Suprapubic skin (tissue), 4 donors: ENCODE measurements around the gene BCAP31. TPM values are rescaled to one million over a fixed set of nuclear protein-coding genes. Genes with fewer than 3 reads are reported as not detected.
"Not testable (repeated sequence)": the region's sequence is repeated elsewhere in the genome, so short reads cannot be mapped to it uniquely, and the experiment has no call there.

Experiments
- DNase-seq, 2 donors: peaks; one replicate each; pipeline ENCODE4 v3.0.0-alpha.2; 2019; ENCODE audit warnings: low spot score in 2 of 2
- H3K27ac ChIP-seq: fragments of 200-600 bp; sonication (generic); one replicate; pipeline ENCODE4 v1.5.1; 2019
- H3K27me3 ChIP-seq: fragments of 200-600 bp; sonication (generic); one replicate; pipeline ENCODE4 v1.5.1; 2019
- H3K36me3 ChIP-seq: fragments of 200-600 bp; sonication (generic); one replicate; pipeline ENCODE4 v1.5.1; 2019
- H3K4me1 ChIP-seq: fragments of 200-600 bp; sonication (generic); one replicate; pipeline ENCODE4 v1.5.1; 2019
- H3K4me3 ChIP-seq: fragments of 200-600 bp; sonication (generic); one replicate; pipeline ENCODE4 v1.5.1; 2019; ENCODE audit warnings: mild to moderate bottlenecking
- H3K9me3 ChIP-seq: fragments of 200-600 bp; sonication (generic); one replicate; pipeline ENCODE4 v1.5.1; 2019
- CTCF ChIP-seq, 2 donors: fragments of 200-600 bp in 1 of 2; fragments of 450-650 bp in 1 of 2; sonication (generic) in 1 of 2; IDR thresholded peaks; one replicate each; pipeline ENCODE4 v1.5.1; 2016 to 2019; ENCODE audit warnings: antibody characterized with exemption in 2 of 2, mild to moderate bottlenecking in 1 of 2, moderate library complexity in 1 of 2
- EP300 ChIP-seq: sonication (generic); formaldehyde crosslinking; IDR thresholded peaks from one replicate; pipeline ENCODE4 v1.6.1; 2017; ENCODE audit warnings: antibody characterized with exemption
- POLR2A ChIP-seq, 2 donors: fragments of 450-650 bp; IDR thresholded peaks; one replicate each; pipeline ENCODE4 v1.6.1; 2017; ENCODE audit warnings: antibody characterized with exemption in 2 of 2, mild to moderate bottlenecking in 2 of 2, moderate library complexity in 2 of 2
- POLR2AphosphoS5 ChIP-seq, 3 donors: sonication (generic); formaldehyde crosslinking; IDR thresholded peaks; one replicate each; pipeline ENCODE4 v1.6.1; 2017; ENCODE audit warnings: antibody characterized with exemption in 3 of 3
- WGBS: methylation state at CpG from one replicate; pipeline ENCODE4 v1.1.5; 2018; 5-methylcytosine and 5-hydroxymethylcytosine counted together
- total RNA-seq, 4 donors: library from RNA; depleted of rRNA; stranded (reverse); fragments of >200 nt; gene quantifications; one replicate each; pipeline ENCODE4 v1.1.0, GENCODE V29; 2016

BCAP31 gene
- total RNA-seq, 4 donors from 2014 or later: 112 to 170 (median 167) TPM

- 84% methylated on average over 20 of the region's 27 CpGs for WGBS
Observed at GRCh38 chrX:153709726-153710674, 14.2 kb downstream of the BCAP31 start.

GRCh38 chrX:153708415-153708814, 15.8 kb downstream of the BCAP31 start:
- Histone ChIP-seq H3K27me3 (no peaks in the 10 kb centered on the region), H3K9me3 (no peaks in the 10 kb centered on the region), H3K4me3 (no peak overlapping the region), H3K27ac (no peak overlapping the region), H3K4me1 (peaks cover 23% of the 10 kb centered on the region), H3K36me3 (peaks cover 9% of the 10 kb centered on the region)
- DNase-seq: peak in 1 of 2 donors; percentile 85
- TF ChIP-seq CTCF (IDR thresholded peaks at IDR 0.05): peak; percentile 42 to 62
- TF ChIP-seq EP300: no peak
- WGBS: 28% methylated on average over 10 of the region's 13 CpGs

More at GRCh38 chrX:153709726-153710674, 14.2 kb downstream of the BCAP31 start:
- peaks cover 11% of the 10 kb centered on the region for H3K36me3 ChIP-seq
- no peak overlapping the region for H3K4me3 ChIP-seq
- H3K27me3 ChIP-seq: no peaks in the 10 kb centered on the region
- TF ChIP-seq EP300 (no peak), POLR2AphosphoS5 (IDR thresholded peaks at IDR 0.05) (no peak), CTCF (IDR thresholded peaks at IDR 0.05) (no peak), POLR2A (IDR thresholded peaks at IDR 0.05) (no peak)
- no peak overlapping the region for H3K27ac ChIP-seq
- no peak for DNase-seq
- peaks cover 13% of the 10 kb centered on the region for H3K4me1 ChIP-seq
- H3K9me3 ChIP-seq: no peaks in the 10 kb centered on the region

GRCh38 chrX:153707406-153707805, 16.8 kb downstream of the BCAP31 start:
- WGBS: 83% methylated on average over 6 of the region's 6 CpGs
- peaks cover 11% of the 10 kb centered on the region for H3K36me3 ChIP-seq
- H3K4me1 ChIP-seq: peaks cover 31% of the 10 kb centered on the region

GRCh38 chrX:153706799-153707198, 17.4 kb downstream of the BCAP31 start:
- H3K9me3 ChIP-seq: no peaks in the 10 kb centered on the region
- no peak overlapping the region for H3K27ac ChIP-seq
- H3K36me3 ChIP-seq: peaks cover 11% of the 10 kb centered on the region
- no peaks in the 10 kb centered on the region for H3K27me3 ChIP-seq
- peaks cover 31% of the 10 kb centered on the region for H3K4me1 ChIP-seq
- DNase-seq: no peak
- no peak overlapping the region for H3K4me3 ChIP-seq
- 68% methylated on average over 9 of the region's 9 CpGs for WGBS
- TF ChIP-seq POLR2A (IDR thresholded peaks at IDR 0.05) (no peak), EP300 (no peak), CTCF (IDR thresholded peaks at IDR 0.05) (no peak), POLR2AphosphoS5 (IDR thresholded peaks at IDR 0.05) (no peak)

More at GRCh38 chrX:153707406-153707805, 16.8 kb downstream of the BCAP31 start:
- Histone ChIP-seq H3K27me3 (no peaks in the 10 kb centered on the region), H3K27ac (no peak overlapping the region), H3K4me3 (no peak overlapping the region), H3K9me3 (no peaks in the 10 kb centered on the region)
- TF ChIP-seq CTCF (IDR thresholded peaks at IDR 0.05): no peak
- TF ChIP-seq EP300: no peak
- TF ChIP-seq POLR2AphosphoS5 (IDR thresholded peaks at IDR 0.05): no peak
- TF ChIP-seq POLR2A (IDR thresholded peaks at IDR 0.05): no peak
- DNase-seq: no peak

- peaks cover 13% of the 10 kb centered on the region for H3K36me3 ChIP-seq
- peaks cover 40% of the 10 kb centered on the region for H3K4me1 ChIP-seq
- not testable (repeated sequence) for DNase-seq, H3K4me3 ChIP-seq, H3K27ac ChIP-seq, H3K9me3 ChIP-seq, H3K27me3 ChIP-seq
- WGBS: 64% methylated on average over 14 of the region's 18 CpGs
Observed at GRCh38 chrX:153705403-153706060, 18.7 kb downstream of the BCAP31 start.

GRCh38 chrX:153704631-153705402, 19.4 kb downstream of the BCAP31 start:
- not testable (repeated sequence) for DNase-seq, H3K27me3 ChIP-seq, H3K36me3 ChIP-seq, H3K4me3 ChIP-seq, H3K9me3 ChIP-seq
- H3K27ac ChIP-seq: peak overlapping the region; percentile 14
- 67% methylated on average over 12 of the region's 12 CpGs for WGBS
- H3K4me1 ChIP-seq: peaks cover 46% of the 10 kb centered on the region
